Measurements from ENCODE around the gene KDM2B.

The KDM2B gene

GRCh38 chr12:121456551-121456950, 124.3 kb downstream of the KDM2B start:
- Histone ChIP-seq H3K79me2 (ENCODE audit: control insufficient read depth, low read length) (peaks cover 100% of the 10 kb centered on the region), H3K27ac (ENCODE audit: low read depth, low read length) (no peak overlapping the region), H3K36me3 (ENCODE audit: control insufficient read depth, low read length) (peaks cover 67% of the 10 kb centered on the region), H3K4me2 (ENCODE audit: low read length) (no peak overlapping the region), H3K4me3 (ENCODE audit: low read length) (no peak overlapping the region), H3K9me3 (ENCODE audit: control insufficient read depth, insufficient read depth, low read length) (no peaks in the 10 kb centered on the region), H3K9me2 (replicated peaks; ENCODE audit: control insufficient read depth, low read length) (no peaks in the 10 kb centered on the region), H3K27me3 (ENCODE audit: control insufficient read depth, low read length) (no peaks in the 10 kb centered on the region), H3F3A (ENCODE audit: control insufficient read depth, insufficient read depth) (no peaks in the 10 kb centered on the region; the same call in 1 of the 2 replicates), H3K4me1 (ENCODE audit: control insufficient read depth, low read length) (peaks cover 15% of the 10 kb centered on the region), H4K20me1 (ENCODE audit: control insufficient read depth, insufficient read depth, low read depth, low read length) (peaks cover 23% of the 10 kb centered on the region)
- TF ChIP-seq CTCF (IDR thresholded peaks at IDR 0.05; ENCODE audit: low read depth, low read length, poor library complexity, severe bottlenecking) = no peak
- no peak for TF ChIP-seq EZH2phosphoT487 (IDR thresholded peaks at IDR 0.05; ENCODE audit: borderline replicate concordance, low read length)

GRCh38 chr12:121455766-121456420, 124.9 kb downstream of the KDM2B start:
- Histone ChIP-seq H3K4me3 (ENCODE audit: low read length) (no peak overlapping the region), H3K4me1 (ENCODE audit: control insufficient read depth, low read length) (peaks cover 8% of the 10 kb centered on the region), H3K27ac (ENCODE audit: low read depth, low read length) (no peak overlapping the region), H3K36me3 (ENCODE audit: control insufficient read depth, low read length) (peaks cover 67% of the 10 kb centered on the region), H4K20me1 (ENCODE audit: control insufficient read depth, insufficient read depth, low read depth, low read length) (peaks cover 23% of the 10 kb centered on the region), H3K79me2 (ENCODE audit: control insufficient read depth, low read length) (peaks cover 100% of the 10 kb centered on the region), H3F3A (ENCODE audit: control insufficient read depth, insufficient read depth) (no peaks in the 10 kb centered on the region; the same call in 1 of the 2 replicates), H3K27me3 (ENCODE audit: control insufficient read depth, low read length) (no peaks in the 10 kb centered on the region), H3K9me2 (replicated peaks; ENCODE audit: control insufficient read depth, low read length) (no peaks in the 10 kb centered on the region), H3K4me2 (ENCODE audit: low read length) (no peak overlapping the region), H3K9me3 (ENCODE audit: control insufficient read depth, insufficient read depth, low read length) (no peaks in the 10 kb centered on the region)
- TF ChIP-seq CTCF (IDR thresholded peaks at IDR 0.05; ENCODE audit: low read depth, low read length, poor library complexity, severe bottlenecking) (no peak), EZH2phosphoT487 (IDR thresholded peaks at IDR 0.05; ENCODE audit: borderline replicate concordance, low read length) (no peak)

- TF ChIP-seq EZH2phosphoT487 (IDR thresholded peaks at IDR 0.05; ENCODE audit: borderline replicate concordance, low read length) (no peak), CTCF (IDR thresholded peaks at IDR 0.05; ENCODE audit: low read depth, low read length, poor library complexity, severe bottlenecking) (no peak)
- Histone ChIP-seq H3K4me2 (ENCODE audit: low read length) (no peak overlapping the region), H3F3A (ENCODE audit: control insufficient read depth, insufficient read depth) (no peaks in the 10 kb centered on the region; the same call in 1 of the 2 replicates), H3K9me3 (ENCODE audit: control insufficient read depth, insufficient read depth, low read length) (no peaks in the 10 kb centered on the region), H3K9me2 (replicated peaks; ENCODE audit: control insufficient read depth, low read length) (no peaks in the 10 kb centered on the region), H3K79me2 (ENCODE audit: control insufficient read depth, low read length) (peaks cover 100% of the 10 kb centered on the region), H3K27ac (ENCODE audit: low read depth, low read length) (no peak overlapping the region), H3K4me3 (ENCODE audit: low read length) (no peak overlapping the region), H3K4me1 (ENCODE audit: control insufficient read depth, low read length) (peaks cover 4% of the 10 kb centered on the region), H3K36me3 (ENCODE audit: control insufficient read depth, low read length) (peaks cover 60% of the 10 kb centered on the region), H4K20me1 (ENCODE audit: control insufficient read depth, insufficient read depth, low read depth, low read length) (peaks cover 18% of the 10 kb centered on the region), H3K27me3 (ENCODE audit: control insufficient read depth, low read length) (no peaks in the 10 kb centered on the region)
Measured at GRCh38 chr12:121454921-121455320, 125.9 kb downstream of the KDM2B start.

Measured in DOHH2 (cell line).